GM10248 (cell line): ENCODE measurements around the gene DOCK9.

Experiments
- CTCF ChIA-PET: fragments of 300-600 bp; sonication (Branson Sonifier 250); formaldehyde crosslinking; extraction: SDS; loops from one replicate; lab custom pipeline; 2021; ENCODE audit warnings: antibody characterized with exemption; lab: Yijun Ruan, JAX
- POLR2A ChIA-PET: fragments of 350-650 bp; sonication (Branson Sonifier 250); formaldehyde crosslinking; extraction: SDS; loops from one replicate; lab custom pipeline; 2020; ENCODE audit warnings: antibody characterized with exemption; lab: Yijun Ruan, JAX
- DNase-seq: peaks from one replicate; pipeline ENCODE4 v3.0.0; 2012; ENCODE audit errors: extremely low spot score
- TF ChIP-seq, protein P1 (sequence below): IDR thresholded peaks from 2 replicates; pipeline ENCODE4 v1.5.1; 2012; ENCODE audit warnings: mild to moderate bottlenecking, low read depth; ENCODE audit errors: extremely low read depth, missing control alignments, control extremely low read depth

DOCK9 gene

DNA sequence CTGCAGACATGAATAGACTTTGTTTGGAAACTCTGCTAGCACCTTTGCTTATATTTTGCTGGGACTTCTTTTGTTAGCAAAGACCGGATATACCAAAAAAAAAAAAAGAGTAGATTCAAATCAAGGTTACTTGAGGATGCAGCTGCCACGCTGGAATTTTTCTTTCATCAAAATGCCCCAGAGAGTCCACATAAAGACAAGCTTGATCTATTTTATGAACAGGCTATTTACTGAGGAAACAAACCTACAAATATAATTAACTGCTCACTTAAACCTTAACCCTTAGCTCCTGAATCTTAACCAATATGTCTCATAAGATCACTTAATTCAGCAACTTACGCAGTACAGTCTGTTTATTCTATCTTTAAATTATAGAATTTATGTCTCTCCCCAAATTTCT, 27.1 kb upstream of the DOCK9 start:
- POLR2A ChIA-PET: no interaction called here
- CTCF ChIA-PET: interaction anchor here (0.7 to 1.4 kb wide), 2 partner anchors 9 to 34 kb away, joined by 3 to 4 read pairs; no protein-coding TSS in a partner anchor
- TF ChIP-seq, protein P1, sequence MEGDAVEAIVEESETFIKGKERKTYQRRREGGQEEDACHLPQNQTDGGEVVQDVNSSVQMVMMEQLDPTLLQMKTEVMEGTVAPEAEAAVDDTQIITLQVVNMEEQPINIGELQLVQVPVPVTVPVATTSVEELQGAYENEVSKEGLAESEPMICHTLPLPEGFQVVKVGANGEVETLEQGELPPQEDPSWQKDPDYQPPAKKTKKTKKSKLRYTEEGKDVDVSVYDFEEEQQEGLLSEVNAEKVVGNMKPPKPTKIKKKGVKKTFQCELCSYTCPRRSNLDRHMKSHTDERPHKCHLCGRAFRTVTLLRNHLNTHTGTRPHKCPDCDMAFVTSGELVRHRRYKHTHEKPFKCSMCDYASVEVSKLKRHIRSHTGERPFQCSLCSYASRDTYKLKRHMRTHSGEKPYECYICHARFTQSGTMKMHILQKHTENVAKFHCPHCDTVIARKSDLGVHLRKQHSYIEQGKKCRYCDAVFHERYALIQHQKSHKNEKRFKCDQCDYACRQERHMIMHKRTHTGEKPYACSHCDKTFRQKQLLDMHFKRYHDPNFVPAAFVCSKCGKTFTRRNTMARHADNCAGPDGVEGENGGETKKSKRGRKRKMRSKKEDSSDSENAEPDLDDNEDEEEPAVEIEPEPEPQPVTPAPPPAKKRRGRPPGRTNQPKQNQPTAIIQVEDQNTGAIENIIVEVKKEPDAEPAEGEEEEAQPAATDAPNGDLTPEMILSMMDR: no peak
- DNase-seq: no peak

DNA sequence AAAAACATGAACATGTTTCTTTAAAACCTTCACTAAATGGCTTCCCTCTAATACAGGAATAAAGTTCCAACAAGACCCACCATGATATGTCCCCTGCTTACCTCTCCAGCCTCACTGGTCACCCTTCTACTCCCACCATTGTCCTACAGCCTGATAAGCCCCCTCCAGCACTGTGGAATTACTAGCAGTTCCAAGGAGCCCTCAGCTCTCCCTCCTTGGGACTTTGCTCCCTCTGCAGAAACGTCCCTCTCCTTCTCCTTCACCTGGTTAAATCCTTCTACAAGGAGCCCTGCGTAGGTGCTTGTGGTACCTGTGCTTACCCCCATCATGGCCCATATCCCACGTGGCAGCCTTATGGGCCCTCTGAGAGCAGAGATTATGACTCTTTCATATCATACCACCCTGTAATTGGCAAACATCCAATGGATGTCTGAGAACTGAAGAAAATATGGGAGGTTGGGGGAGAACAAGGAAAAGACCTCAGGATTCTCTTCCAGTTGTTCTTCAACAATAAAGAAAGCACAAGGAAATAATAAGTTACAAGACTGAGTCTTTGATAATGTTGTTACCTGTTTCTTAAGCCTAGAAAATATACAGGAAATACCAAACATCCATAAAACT, 26.1 kb upstream of the DOCK9 start:
- ChIA-PET CTCF (no interaction called here), POLR2A (no interaction called here)
- no peak for DNase-seq
- TF ChIP-seq, protein P1: no peak

DNA sequence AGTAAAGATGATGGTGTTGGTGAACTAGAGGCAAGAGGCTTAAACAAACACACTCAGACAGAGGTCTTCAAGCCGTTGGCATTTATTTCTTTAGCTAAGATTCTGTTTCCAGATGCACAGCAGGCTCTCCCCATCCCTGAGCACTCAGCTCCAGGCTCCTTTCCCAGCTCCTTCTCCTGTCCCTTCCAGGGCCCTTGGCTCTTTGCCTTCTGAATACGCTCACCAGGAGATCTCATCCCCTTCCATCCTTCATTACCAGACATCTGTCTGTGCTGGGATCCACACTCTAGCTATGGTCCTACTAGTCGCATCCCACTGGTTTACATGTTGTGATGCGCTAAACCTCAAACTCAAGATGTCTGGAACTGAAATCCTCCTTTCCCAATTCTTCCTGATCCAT, 25.3 kb upstream of the DOCK9 start:
- CTCF ChIA-PET: no interaction called here
- no peak for DNase-seq
- TF ChIP-seq, protein P1: no peak
- POLR2A ChIA-PET: no interaction called here

DNA sequence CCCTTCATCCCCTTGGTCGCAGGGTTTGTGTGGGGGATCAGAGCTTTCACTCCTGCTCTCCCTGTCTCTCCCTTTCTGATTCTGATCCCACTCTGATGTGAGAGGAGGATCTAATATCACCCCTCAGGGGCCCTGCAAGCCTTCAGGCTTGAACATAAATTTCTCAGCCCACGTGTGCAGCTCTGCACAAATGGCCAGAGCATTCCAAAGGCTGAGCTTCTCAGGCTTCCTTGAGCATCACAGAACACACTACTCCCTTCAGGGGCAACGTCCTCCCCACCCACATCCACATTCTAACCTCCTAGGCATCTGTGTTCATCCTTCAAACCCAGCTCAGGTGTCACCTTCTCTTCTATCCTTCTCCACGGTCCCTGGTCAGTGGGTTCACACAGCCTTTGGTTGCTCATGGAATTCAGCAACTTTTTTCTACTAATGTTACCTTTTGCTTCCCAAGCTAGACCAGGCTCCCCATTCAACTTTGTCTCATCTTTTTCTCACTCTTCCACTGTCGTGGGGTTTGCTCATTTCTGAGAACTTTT, 24.4 kb upstream of the DOCK9 start:
- no peak for DNase-seq
- ChIA-PET POLR2A (no interaction called here), CTCF (no interaction called here)
- TF ChIP-seq, protein P1: no peak

DNA sequence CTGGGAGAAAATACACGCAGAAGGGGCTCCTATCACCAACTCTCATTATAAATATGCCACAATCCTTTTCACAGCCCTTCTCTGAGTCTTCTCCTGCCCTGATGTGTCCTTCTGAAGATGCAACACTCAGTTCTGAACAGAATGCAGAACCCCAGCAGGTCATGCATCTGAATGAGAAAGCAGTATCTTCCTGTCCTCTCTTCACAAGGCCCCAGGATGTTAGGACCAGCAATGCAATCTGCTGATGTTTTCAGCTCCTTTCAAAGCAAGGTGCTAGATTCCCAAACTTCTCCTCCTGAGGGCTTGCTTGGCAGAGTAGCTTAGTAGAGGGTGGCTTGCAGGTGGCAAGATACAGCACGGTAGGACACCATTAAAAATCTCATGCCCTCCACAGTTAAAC, 22.3 kb upstream of the DOCK9 start:
- ChIA-PET POLR2A (no interaction called here), CTCF (interaction anchor here (1.3 kb wide), 2 partner anchors 9 to 12 kb away, joined by 3 read pairs; no protein-coding TSS in a partner anchor)
- DNase-seq: no peak
- TF ChIP-seq, protein P1: no peak

DNA sequence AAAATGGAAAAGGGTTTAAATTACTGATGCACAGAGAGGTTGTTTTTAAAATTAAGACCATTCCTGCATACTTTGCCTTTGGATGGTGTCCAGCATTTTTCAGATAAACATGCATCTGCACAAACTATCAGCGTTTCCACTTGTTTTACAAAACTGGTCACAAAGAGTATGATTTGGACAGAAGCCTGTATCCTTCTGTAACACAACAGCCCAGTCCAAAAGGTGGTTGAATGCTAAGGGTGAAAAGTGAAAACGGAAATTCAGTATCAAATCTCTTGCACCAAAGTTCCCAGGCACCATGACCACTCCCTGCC, 21.7 kb upstream of the DOCK9 start:
- ChIA-PET POLR2A (no interaction called here), CTCF (no interaction called here)
- DNase-seq: no peak
- TF ChIP-seq, protein P1: no peak
